Measurements from ENCODE around the gene ASPM.

ASPM gene

DNA sequence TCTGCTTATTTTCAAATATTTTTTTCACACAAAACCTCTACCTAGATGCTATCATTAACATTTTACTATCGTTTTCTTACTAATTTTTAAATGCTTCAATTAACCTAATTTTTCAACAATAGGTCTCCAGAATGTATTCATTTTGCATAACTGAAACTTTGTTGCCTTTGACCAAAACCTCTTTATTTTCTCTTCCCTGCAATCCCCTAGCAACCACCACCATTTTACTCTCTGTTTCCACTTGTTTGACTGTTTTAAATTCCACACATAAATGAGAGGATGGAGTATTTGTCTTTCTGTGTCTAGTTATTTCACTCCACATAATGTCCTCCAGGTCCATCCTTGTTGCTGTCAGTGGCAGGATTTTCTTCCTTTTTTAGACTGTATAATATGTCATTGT, 69.9 kb downstream of the ASPM start:
- DNase-seq (ENCODE audit: low read depth) = no peak

DNA sequence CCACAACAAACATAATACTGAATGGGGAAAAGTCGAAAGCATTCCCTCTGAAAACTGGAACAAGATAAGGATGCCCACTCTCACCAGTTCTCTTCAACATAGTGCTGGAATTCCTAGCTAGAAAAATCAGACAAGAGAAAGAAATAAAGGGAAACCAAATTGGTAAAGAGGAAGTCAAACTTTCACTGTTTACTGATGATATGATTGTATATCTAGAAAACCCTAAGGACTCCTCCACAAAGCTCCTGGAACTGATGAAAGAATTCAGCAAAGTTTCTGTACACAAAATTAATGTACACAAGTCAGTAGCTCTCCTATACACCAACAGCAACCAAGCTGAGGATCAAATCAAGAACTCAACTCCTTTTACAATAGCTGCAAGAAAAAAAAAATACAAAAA, 72.5 kb downstream of the ASPM start:
- no peak for DNase-seq (ENCODE audit: low read depth)

- no peak for DNase-seq (ENCODE audit: low read depth)
Measured at GRCh38 chr1:197067457-197067818, 79.0 kb downstream of the ASPM start.

- DNase-seq (ENCODE audit: low read depth) = no peak
Measured at GRCh38 chr1:197066719-197067456, 79.6 kb downstream of the ASPM start, which contains the start of gene F13B. F13B (minus strand) TSS chr1:197067260; CDS start chr1:197067223, 37 bp downstream.

DNA sequence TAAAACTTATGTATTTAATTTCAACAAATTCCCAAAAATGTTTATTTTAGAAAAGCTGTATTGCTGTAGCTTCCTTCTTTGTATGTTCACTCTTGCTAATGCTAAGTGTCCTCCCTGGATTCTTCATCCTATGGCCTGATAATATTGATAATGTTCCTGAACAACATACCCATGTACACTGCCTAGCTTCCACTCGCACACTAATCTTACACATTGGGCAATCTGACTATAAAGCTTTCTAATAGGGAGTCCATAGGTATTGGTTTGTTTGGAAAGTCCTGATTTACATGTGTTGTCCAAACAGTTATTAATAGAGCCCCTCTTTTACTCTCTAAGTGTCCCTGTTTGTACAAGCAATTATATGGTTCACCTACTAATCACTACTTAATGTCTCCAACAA, 80.2 kb downstream of the ASPM start:
- no peak for DNase-seq (ENCODE audit: low read depth)

DNA sequence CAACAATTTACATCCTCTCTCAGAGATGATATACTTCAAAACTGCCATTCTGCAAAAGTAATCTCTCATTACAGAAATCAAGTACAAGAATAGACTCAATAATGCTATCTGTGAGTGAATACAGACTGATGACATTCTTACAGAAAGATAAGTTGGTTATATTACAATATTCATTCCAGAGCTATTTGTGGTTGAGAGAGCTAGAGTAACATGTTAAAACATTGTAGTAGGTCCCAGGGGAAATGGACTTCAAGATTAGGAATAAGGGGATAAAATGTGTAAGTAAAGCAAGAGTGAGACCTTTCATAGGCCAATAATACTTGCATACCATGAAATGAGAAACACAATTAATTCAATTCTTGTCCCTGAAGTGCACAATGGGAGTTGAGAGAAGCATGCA, 80.9 kb downstream of the ASPM start:
- peak; percentile 20 for DNase-seq (ENCODE audit: low read depth)

DNA sequence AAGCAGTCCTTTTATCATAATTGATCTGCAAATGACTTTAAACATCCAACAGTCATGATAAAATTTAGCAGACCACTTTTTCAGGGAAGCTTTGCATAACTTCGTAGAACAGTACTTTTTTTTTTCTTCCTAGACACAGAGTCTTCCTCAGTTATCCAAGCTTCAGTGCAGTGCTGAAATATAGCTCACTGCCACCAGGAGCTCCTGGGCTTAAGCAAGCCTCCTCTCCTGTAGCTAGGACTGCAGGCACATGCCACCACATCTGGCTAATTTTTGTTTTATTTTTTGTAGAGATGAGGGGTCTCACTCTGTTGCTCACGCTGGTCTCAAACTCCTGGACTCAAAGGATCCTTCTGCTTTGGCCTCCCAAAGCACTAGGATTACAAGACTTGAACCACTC, 83.3 kb downstream of the ASPM start:
- no peak for DNase-seq (ENCODE audit: low read depth)

DNA sequence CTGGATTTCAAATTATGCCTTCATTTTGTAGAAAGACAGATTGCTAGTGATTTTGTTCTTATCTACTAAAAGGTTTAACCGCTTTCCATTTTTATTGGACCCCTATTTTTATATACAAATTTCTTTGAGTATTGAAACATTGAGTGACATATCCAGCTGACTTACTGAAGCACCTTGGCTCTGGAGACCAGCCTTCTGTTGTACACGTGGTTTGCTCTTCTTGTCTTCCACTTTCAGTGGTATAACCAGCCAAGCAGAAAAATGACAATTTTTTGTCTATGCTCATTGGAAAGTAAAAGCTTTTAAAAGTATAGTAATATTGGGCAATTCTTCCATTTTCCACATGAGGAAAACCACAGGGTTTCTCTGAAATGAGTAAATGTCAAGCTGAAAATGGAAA, 83.8 kb downstream of the ASPM start:
- no peak for DNase-seq (ENCODE audit: low read depth)

DNA sequence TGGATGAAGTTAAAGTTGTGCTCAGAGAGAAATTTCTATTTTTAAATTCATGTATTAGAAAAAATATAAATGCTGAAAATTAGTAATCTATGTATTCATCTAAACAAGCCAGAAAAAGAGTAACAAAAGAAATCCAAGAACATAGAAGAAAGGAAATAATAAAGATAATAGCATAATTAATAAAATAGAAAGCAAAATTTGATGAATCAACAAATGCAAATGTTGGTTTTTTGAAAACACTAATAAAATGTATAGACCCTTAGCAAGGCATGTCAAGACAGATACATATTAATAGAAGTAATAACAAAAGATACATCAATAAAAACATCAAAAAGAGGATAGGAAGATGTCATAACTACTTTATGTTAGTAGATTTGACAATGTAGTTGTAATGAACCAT, 97.4 kb downstream of the ASPM start:
- DNase-seq (ENCODE audit: low read depth) = no peak

DNA sequence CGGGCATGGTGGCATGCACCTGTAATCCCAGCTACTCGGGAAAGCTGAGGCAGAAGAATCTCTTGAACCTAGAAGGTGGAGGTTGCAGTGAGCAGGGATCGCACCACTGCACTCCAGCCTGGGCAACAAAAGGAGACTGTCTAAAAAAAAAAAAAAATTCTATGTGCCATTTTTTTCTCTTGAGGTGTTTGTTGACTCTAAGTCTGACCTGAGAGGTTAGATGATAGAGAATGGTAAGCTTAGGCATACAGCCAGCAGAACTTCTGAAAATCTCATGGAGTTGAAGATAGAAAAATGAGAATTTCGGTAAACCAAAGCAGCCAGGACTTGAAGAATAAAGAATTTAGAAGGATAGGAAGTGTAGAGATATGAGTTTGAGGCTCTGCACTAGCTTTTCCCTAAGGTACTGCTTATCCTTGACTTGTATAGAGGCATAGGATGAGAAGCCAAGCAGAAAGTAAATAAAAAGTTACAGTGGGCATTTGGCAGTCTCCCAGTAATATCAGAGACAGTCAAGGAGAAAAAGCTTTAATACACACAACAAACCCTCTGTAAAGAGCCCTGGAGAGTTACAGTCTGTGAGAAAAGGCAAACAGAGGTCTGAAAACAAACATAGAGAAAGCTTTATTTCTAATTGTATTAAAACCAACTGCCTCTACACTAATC, 103.7 kb downstream of the ASPM start:
- no peak for DNase-seq (ENCODE audit: low read depth)

DNA sequence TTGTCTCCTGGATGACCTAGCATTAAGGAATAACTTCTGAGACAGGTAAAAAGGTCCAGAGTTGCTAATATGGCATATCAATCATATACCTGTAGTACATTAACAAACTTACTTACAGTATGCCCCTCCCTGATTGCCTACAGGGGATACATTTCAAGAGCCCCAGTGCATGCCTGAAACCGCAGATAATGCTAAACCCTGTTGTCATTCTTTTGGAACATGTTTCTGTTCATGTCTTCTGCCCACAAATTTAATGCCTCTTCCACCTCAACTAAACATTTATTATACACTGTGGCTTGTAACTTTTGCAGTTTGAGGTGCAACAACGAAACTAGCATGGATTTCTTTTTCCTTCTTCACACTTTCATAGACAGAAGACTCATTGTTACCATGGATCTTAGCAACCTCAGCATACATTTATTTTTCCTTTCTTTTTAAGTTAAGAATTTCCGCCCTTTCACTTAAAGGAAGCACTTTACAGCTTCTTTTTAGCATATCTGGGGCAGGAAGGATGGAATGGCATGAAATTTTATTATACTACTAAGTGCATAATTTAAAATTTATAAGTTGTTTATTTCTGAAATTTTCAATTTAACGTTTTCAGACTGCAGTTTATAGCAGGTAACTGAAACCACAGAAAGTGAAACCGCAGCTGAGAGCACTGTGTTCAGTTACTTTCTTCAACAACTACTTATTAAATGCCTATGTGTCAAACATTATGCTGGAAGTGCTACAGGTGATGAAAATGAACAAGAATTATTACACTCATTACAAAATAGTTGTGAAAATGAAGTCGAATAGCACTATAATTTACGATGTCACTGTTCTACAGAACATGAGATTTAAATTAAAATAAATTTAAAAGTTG, 104.7 kb downstream of the ASPM start:
- DNase-seq (ENCODE audit: low read depth) = no peak

DNA sequence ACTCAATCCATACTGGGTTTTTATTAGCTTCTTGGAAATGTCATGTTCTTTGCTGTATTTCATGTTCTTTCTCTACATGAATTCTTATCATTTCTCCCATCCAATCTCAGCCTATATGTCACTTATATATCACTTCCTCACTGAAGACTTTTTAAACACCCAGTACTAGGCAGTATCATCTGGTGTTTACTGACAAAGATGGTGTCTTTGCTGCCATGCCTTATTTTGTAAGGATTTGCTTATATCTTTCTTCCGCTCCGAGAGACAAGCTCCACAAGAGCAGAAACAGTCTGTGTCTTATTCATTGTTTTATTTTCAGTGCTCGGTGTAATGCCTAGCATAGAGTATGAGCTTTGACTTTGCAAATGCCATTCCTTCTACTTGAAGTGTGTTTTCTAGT, 109.6 kb downstream of the ASPM start:
- DNase-seq (ENCODE audit: low read depth) = no peak

DNA sequence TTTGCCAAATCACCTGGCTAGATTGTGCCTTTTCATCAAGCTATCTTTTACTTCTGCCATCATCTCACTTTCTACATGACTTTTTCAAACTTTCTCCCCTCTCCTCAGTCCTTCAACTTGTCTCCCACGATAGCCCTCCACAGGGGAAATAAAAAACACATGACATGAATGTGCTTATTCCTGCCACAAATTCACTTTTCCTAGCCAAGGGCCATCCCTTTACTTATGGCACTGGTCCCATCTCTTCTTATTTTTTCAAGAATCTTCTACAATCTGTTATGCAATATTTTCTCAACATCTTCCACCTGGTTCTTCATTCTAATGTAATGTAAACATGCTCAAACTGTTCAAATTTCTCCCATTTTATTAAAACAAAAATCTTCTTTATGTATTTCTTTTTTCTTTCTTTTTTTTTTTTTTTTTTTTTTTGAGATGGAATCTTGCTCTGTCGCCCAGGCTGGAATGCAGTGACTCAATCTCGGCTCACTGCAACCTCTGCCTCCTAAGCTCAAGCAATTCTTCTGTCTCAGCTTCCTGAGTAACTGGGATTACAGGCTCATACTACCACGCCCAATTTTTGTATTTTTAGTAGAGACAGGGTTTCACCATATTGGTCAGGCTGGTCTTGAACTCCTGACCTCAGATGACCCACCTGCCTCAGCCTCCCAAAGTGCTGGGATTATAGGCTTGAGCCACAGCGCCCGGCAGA, 111.7 kb downstream of the ASPM start:
- peak; percentile 68 for DNase-seq (ENCODE audit: low read depth)
